ENCODE results near the gene PHYH.
"Not testable (repeated sequence)": the region's sequence is repeated elsewhere in the genome, so short reads cannot be mapped to it uniquely, and the experiment has no call there.

The PHYH gene

GRCh38 chr10:13239923-13240322 lies 59.9 kb downstream of the PHYH start:
- TF ChIP-seq CTCF (IDR thresholded peaks at IDR 0.05; ENCODE audit: low read depth, low read length, missing control alignments), result no peak
- no peak overlapping the region for H3K4me3 ChIP-seq (ENCODE audit: low read depth, low read length)
- no peak for DNase-seq (ENCODE audit: low read depth)

- no peak for DNase-seq (ENCODE audit: low read depth)
- H3K4me3 ChIP-seq (ENCODE audit: low read depth, low read length), result no peak overlapping the region
- no peak for TF ChIP-seq CTCF (IDR thresholded peaks at IDR 0.05; ENCODE audit: low read depth, low read length, missing control alignments)
These were observed 61.4 kb downstream of the PHYH start for GRCh38 chr10:13238271-13239077.

- TF ChIP-seq CTCF (IDR thresholded peaks at IDR 0.05; ENCODE audit: low read depth, low read length, missing control alignments), result no peak
- DNase-seq (ENCODE audit: low read depth), result no peak
- no peak overlapping the region for H3K4me3 ChIP-seq (ENCODE audit: low read depth, low read length)
These were observed 63.2 kb downstream of the PHYH start for GRCh38 chr10:13236638-13237037.

- not testable (repeated sequence) for DNase-seq (ENCODE audit: low read depth); H3K4me3 ChIP-seq (ENCODE audit: low read depth, low read length)
These were observed 65.1 kb downstream of the PHYH start for GRCh38 chr10:13234736-13235135.

GRCh38 chr10:13234172-13234571 lies 65.7 kb downstream of the PHYH start, which contains the start of gene UCMA:
Gene UCMA (minus strand): TSS chr10:13234374. CDS start chr10:13234258, 116 bp downstream.
- no peak for DNase-seq (ENCODE audit: low read depth)
- no peak within 1 kb of the TSS for H3K4me3 ChIP-seq (ENCODE audit: low read depth, low read length)
- no peak for TF ChIP-seq CTCF (IDR thresholded peaks at IDR 0.05; ENCODE audit: low read depth, low read length, missing control alignments)

- no peak for DNase-seq (ENCODE audit: low read depth)
- TF ChIP-seq CTCF (IDR thresholded peaks at IDR 0.05; ENCODE audit: low read depth, low read length, missing control alignments), result no peak
- H3K4me3 ChIP-seq (ENCODE audit: low read depth, low read length), result no peak overlapping the region
These were observed 66.5 kb downstream of the PHYH start for GRCh38 chr10:13233358-13233757.

- TF ChIP-seq CTCF (IDR thresholded peaks at IDR 0.05; ENCODE audit: low read depth, low read length, missing control alignments), result no peak
- DNase-seq (ENCODE audit: low read depth), result no peak
- no peak overlapping the region for H3K4me3 ChIP-seq (ENCODE audit: low read depth, low read length)
These were observed 68.1 kb downstream of the PHYH start for GRCh38 chr10:13231808-13232207.
